Aorta (tissue), 5 donors: ENCODE data around the gene ALG3. TPM values are rescaled to one million over a fixed set of nuclear protein-coding genes. Genes with fewer than 3 reads are reported as not detected.

Experiments
- ATAC-seq: fragments of 200-7000 bp; cut with Tn5 transposase; one replicate; pipeline ENCODE4 v1.9.1; 2022; ENCODE audit warnings: moderate library complexity; ENCODE audit not compliant: low FRiP score
- DNase-seq, 2 donors: peaks; one replicate each; pipeline ENCODE4 v3.0.0-alpha.2; 2020
- H3K27ac ChIP-seq, 2 donors: one replicate each; pipeline ENCODE4 v1.5.1; 2013; ENCODE audit warnings: low read length in 2 of 2, mild to moderate bottlenecking in 2 of 2, moderate library complexity in 2 of 2, control low read depth in 1 of 2, inconsistent platforms in 1 of 2, low read depth in 1 of 2
- H3K27me3 ChIP-seq, 2 donors: one replicate each; pipeline ENCODE4 v1.6.1; 2013; ENCODE audit warnings: control low read depth in 1 of 2, low read length in 1 of 2, mild to moderate bottlenecking in 1 of 2, moderate library complexity in 1 of 2; ENCODE audit not compliant: insufficient read depth in 2 of 2, control insufficient read depth in 1 of 2
- H3K36me3 ChIP-seq, 2 donors: one replicate each; pipeline ENCODE4 v1.6.1; 2013; ENCODE audit warnings: control low read depth in 1 of 2, low read length in 1 of 2, mild to moderate bottlenecking in 1 of 2; ENCODE audit not compliant: insufficient read depth in 2 of 2, control insufficient read depth in 1 of 2
- H3K4me1 ChIP-seq, 2 donors: one replicate each; pipeline ENCODE4 v1.6.1; 2013; ENCODE audit warnings: low read length in 2 of 2, control low read depth in 1 of 2, mild to moderate bottlenecking in 1 of 2, moderate library complexity in 1 of 2; ENCODE audit not compliant: insufficient read depth in 2 of 2, control insufficient read depth in 1 of 2
- H3K4me3 ChIP-seq, 2 donors: one replicate each; pipeline ENCODE4 v1.5.1; 2013; ENCODE audit warnings: low read length in 2 of 2, control low read depth in 1 of 2, mild to moderate bottlenecking in 1 of 2
- H3K9me3 ChIP-seq: one replicate; pipeline ENCODE4 v1.6.1; 2013; ENCODE audit warnings: mild to moderate bottlenecking, low read length; ENCODE audit not compliant: control insufficient read depth
- WGBS, 2 donors: extraction: QIAGEN DNeasy Blood & Tissue Kit; methylation state at CpG; one replicate each; pipeline ENCODE4 v1.1.7; 2013; 5-methylcytosine and 5-hydroxymethylcytosine counted together
- intact Hi-C, 2 donors: fragments of 100-400 bp; cut with DNase I; formaldehyde crosslinking; loops; one replicate each; pipeline versions ENCODE4 v1.14.2 to v1.15.0; 2022
- polyA plus RNA-seq, 2 donors: library from polyadenylated mRNA; stranded (reverse); fragments of 200-250 nt; gene quantifications; one replicate each; pipeline ENCODE4 v1.2.3, GENCODE V29; 2013
- total RNA-seq, 2 donors: library from RNA; stranded (reverse); fragmentation: NEBNext Ultra II Directional; extraction: Animal tissue kit (Norgen Biotek cat#: 25700); gene quantifications; one replicate each; pipeline ENCODE4 v1.2.1, GENCODE V29; 2021
- donor health status: healthy with polysubstance abuse.
- donor health status: Bipolar disorder and iron deficiency.
- donor health status: DM: no; HTN: no; CAD: no.
- donor health status: DM: no; HTN: no; CAD: no.
- donor health status: DM: yes; HTN: yes; CAD: no.

Gene ALG3
- total and polyA plus RNA-seq, 4 donors, result 12.5 to 30.7 (median 21.6) TPM

DNA sequence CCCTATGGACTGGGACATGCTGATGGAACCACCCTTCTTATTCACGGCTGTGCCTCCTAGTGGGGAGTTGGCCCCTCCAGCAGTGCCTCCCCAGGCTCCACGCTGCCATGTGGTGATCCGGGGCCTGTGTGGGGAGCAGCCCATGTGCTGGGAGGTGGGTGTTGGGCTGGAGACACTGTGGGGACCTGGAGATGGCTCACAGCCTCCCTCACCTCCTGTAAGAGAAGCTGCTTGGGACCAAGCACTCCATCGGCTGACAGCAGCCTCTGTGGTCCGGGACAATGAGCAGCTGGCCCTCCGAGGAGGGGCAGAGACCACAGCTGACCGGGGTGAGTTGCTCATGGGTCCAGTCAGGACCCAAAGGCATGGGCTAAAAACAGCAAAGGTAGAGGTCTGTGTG, 9.1 kb downstream of the ALG3 start:
- Histone ChIP-seq H3K4me3 (no peak overlapping the region), H3K4me1 (no peaks in the 10 kb centered on the region), H3K9me3 (no peaks in the 10 kb centered on the region), H3K27me3 (no peaks in the 10 kb centered on the region), H3K36me3 (peaks cover 0 to 7% of the 10 kb centered on the region in 2 donors), H3K27ac (no peak overlapping the region)
- DNase-seq (peak in 1 of 2 donors; percentile 37), ATAC-seq (no peak)
- intact Hi-C loops, result loop anchor here (5.0 to 10.0 kb wide), 2 partner anchors 105 to 337 kb away; partner anchors contain the start of gene EIF2B5 (in 1 of the 2)
- 70 to 81% methylated on average over 7 of the region's 7 CpGs for WGBS, 2 donors

DNA sequence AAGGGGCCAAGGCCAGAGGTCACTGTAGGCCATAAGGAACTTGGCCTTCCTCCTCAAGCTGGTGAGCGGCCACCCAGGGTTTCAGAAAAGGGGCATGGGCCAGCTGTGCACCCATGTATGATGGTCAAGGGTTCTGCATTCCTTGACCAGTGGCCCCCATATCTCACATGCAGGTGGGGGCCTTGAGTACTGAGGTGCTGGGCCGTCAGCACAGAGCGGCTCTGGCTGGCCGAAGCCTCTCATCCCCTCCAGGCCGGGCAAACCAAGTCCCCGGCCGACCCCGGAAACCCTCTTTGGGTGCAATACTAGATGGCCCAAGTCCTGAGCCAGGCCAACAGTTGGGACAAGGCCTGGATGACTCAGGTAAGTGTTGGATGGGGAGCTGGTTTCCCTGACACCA, 9.5 kb downstream of the ALG3 start:
- WGBS, 2 donors, result 87 to 92% methylated on average over 8 of the region's 8 CpGs
- H3K4me1 ChIP-seq, result no peaks in the 10 kb centered on the region
- peak in 1 of 2 donors; percentile 33 for DNase-seq
- peaks cover 0 to 6% of the 10 kb centered on the region in 2 donors for H3K36me3 ChIP-seq
- intact Hi-C loops, result no loop called here
- no peaks in the 10 kb centered on the region for H3K27me3 ChIP-seq
- no peak overlapping the region for H3K4me3 ChIP-seq
- H3K27ac ChIP-seq, result no peak overlapping the region
- H3K9me3 ChIP-seq, result no peaks in the 10 kb centered on the region
- no peak for ATAC-seq

DNA sequence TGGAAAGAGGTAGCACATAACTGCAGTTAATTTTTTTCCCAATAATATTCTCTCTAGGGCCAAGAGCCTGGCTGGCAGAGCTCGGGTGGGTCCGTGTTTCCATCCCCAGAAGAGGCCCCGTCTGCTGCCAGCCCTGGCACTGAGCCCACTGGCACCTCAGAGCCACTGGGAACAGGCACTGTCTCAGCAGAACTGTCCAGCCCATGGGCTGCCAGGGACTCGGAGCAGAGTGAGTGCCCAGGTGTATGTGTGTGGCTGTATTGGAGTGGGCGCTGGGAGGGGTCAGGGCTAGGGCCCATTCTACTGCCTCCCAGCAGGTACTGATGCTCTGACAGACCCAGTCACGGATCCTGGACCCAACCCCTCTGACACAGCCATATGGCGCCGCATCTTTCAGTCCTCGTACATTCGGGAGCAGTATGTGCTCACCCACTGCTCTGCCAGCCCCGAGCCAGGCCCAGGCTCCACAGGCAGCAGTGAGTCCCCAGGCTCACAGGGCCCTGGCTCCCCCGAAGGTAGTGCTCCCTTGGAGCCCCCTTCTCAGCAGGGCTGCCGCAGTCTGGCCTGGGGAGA, 10.4 kb downstream of the ALG3 start:
- Histone ChIP-seq H3K27me3 (no peaks in the 10 kb centered on the region), H3K27ac (no peak overlapping the region), H3K36me3 (peaks cover 0 to 2% of the 10 kb centered on the region in 2 donors), H3K9me3 (no peaks in the 10 kb centered on the region), H3K4me3 (no peak overlapping the region), H3K4me1 (no peaks in the 10 kb centered on the region)
- intact Hi-C loops, result no loop called here
- ATAC-seq (no peak), DNase-seq (peak in 1 of 2 donors; percentile 35)
- WGBS, 2 donors, result 66 to 67% methylated on average over 13 of the region's 13 CpGs

DNA sequence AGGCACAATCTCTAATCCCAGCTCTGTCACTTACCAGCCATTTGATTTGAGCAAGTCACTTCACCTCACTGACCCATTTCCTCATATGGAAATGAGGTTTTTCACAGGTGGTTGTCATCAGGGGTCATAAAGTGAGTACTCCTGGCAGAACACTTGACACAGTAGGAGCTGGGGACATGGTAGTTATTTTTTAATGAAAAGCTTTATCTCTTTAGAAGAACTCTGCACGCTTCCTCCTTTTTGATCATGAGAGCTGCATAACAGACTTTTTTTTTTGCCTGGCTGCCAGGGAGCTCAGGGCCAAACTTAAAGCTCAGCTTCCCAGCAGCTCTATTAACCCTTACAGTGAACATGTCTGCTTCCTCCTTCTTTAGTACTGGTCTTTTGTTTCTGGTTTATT, 11.0 kb downstream of the ALG3 start:
- Histone ChIP-seq H3K27me3 (no peaks in the 10 kb centered on the region), H3K4me1 (no peaks in the 10 kb centered on the region), H3K9me3 (no peaks in the 10 kb centered on the region), H3K27ac (no peak overlapping the region), H3K36me3 (peaks cover 0 to under 1% of the 10 kb centered on the region in 2 donors), H3K4me3 (no peak overlapping the region)
- no peak for ATAC-seq
- no peak for DNase-seq
- intact Hi-C loops, result no loop called here
- WGBS, 2 donors, result 23 to 25% methylated on average over 1 of the region's 1 CpG

DNA sequence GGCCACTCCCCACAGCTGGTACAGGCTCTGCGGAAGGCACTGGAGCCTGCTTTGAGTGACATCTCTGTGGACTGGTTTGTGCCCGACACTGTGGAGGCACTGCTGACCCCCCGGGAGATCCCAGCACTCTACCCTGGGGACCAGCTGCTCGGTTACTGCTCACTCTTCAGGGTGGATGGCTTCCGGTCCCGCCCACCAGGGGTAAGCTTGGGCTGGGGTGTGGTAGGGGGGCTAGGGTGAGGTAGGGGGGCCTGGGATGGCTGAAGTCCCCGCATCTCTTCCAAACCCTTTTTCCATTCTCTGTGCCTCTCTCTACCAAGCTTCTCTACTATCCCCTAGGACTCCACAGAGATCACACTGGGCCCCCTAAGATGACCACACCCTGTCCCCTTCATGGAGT, 11.6 kb downstream of the ALG3 start:
- ATAC-seq, result no peak
- Histone ChIP-seq H3K36me3 (no peaks in the 10 kb centered on the region), H3K4me3 (no peak overlapping the region), H3K4me1 (no peaks in the 10 kb centered on the region), H3K27me3 (no peaks in the 10 kb centered on the region), H3K27ac (no peak overlapping the region), H3K9me3 (no peaks in the 10 kb centered on the region)
- intact Hi-C loops, result no loop called here
- DNase-seq, result no peak
- WGBS, 2 donors, result 70 to 74% methylated on average over 7 of the region's 7 CpGs

DNA sequence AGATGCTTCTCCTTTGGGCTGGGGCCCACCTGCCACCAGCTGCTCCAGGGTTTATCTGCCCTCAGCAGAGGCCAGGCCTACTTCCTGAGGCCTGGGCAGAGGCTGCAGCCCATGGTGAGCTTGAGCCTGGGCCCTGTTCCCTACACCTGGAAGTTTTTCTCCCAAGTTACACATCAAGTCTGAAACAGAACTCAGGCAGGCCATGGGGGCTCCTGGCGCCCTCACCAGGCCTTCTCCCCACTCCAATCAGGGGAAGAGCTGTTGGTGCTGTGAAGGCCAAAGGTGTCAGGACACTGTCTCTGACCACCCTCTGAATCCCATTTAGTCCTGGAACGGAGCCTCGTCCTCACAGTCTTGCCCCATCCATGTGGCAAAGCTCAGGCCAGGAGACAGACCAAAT, 12.1 kb downstream of the ALG3 start:
- no peak overlapping the region for H3K4me3 ChIP-seq
- ATAC-seq (no peak), DNase-seq (no peak)
- intact Hi-C loops, result no loop called here
- no peaks in the 10 kb centered on the region for H3K36me3 ChIP-seq
- 76% methylated on average over 3 of the region's 3 CpGs for WGBS, 2 donors
- no peaks in the 10 kb centered on the region for H3K9me3 ChIP-seq
- H3K4me1 ChIP-seq, result no peaks in the 10 kb centered on the region
- H3K27ac ChIP-seq, result no peak overlapping the region
- H3K27me3 ChIP-seq, result no peaks in the 10 kb centered on the region

DNA sequence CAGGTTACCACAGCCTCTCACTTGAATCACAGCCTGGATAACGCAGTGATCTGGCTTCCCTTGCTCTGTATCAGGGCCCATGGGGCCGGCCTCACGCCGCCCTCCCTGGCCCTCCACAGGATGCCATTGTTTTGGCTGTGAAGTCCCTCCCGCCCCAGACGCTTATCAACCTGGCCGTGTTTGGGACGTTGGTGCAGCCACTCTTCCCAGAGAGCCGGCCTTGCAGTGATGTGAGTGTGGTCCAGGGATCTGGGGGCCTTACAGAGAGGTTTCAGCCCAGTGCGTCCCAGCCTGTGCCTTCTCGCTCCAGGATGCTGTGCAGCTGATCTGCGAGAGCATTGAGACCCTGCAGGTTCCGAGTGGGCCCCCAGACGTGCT, 12.7 kb downstream of the ALG3 start:
- no peak for DNase-seq

DNA sequence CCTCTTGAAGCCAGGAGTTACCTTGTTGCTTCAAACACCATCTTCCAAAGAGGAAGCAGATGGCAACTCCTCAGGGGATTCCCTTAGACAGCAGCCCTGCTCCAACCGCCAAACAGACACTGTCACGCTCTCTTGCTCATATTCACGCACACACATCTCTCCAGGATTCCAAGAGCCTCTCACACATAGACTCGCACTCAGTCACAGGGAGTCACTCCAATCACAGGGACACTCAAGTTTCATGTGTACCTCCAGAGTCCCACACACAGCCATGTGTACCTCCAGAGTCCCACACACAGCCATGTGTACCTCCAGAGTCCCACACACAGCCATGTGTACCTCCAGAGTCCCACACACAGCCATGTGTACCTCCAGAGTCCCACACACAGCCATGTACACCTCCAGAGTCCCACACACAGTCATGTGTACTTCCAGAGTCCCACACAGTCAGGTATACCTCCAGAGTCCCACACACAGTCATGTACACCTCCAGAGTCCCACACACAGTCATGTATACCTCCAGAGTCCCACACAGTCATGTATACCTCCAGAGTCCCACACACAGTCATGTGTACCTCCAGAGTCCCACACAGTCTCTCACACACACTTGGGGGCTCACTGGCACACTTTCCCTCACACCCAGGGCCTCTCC, 13.3 kb downstream of the ALG3 start:
- Histone ChIP-seq H3K27ac (no peak overlapping the region), H3K4me1 (no peaks in the 10 kb centered on the region), H3K4me3 (no peak overlapping the region), H3K9me3 (no peaks in the 10 kb centered on the region), H3K27me3 (no peaks in the 10 kb centered on the region), H3K36me3 (no peaks in the 10 kb centered on the region)
- ATAC-seq (no peak), DNase-seq (no peak)
- 76 to 78% methylated on average over 4 of the region's 4 CpGs for WGBS, 2 donors
- intact Hi-C loops, result no loop called here

More for the DNA sequence above, 12.7 kb downstream of the ALG3 start:
- Histone ChIP-seq H3K27me3 (no peaks in the 10 kb centered on the region), H3K4me3 (no peak overlapping the region), H3K4me1 (no peaks in the 10 kb centered on the region), H3K27ac (no peak overlapping the region), H3K36me3 (no peaks in the 10 kb centered on the region), H3K9me3 (no peaks in the 10 kb centered on the region)
- no peak for ATAC-seq
- 52% methylated on average over 14 of the region's 14 CpGs for WGBS, 2 donors
- intact Hi-C loops, result no loop called here

DNA sequence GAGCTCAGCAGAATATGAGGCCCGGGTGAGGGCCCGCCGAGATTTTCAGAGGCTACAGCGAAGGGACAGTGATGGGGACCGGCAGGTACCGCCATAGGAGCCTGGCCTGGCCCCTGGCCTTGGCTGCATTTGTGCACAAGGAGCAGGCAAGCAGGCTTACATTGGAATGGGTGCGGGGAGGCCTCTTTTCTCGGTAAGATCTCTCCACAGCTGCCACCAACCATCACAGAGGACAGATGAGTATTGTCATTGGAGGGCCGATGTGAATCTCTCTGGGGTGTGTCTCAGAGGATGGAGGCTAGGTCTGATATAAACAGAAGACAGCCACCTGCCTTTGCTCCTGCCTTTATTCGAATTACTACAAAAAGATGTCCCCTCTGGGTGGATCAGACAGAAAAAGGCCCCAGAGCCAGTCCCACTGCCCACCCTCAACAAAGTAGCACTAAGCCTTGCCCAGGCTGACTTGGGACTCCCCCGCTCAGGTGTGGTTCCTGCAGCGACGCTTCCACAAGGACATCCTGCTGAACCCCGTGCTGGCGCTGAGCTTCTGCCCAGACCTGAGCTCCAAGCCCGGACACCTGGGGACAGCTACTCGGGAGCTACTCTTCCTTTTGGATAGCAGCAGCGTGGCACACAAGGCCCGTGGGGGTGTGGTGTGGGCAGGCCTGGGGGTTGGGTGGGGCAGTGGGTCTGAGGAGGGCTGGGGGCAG, 13.9 kb downstream of the ALG3 start:
- Histone ChIP-seq H3K36me3 (no peaks in the 10 kb centered on the region), H3K4me3 (no peak overlapping the region), H3K27ac (no peak overlapping the region), H3K9me3 (no peaks in the 10 kb centered on the region), H3K4me1 (no peaks in the 10 kb centered on the region), H3K27me3 (no peaks in the 10 kb centered on the region)
- DNase-seq, result no peak
- intact Hi-C loops, result no loop called here
- WGBS, 2 donors, result 83 to 86% methylated on average over 19 of the region's 19 CpGs
- no peak for ATAC-seq
